Retina (tissue), 1 donor: ENCODE data around the gene ATP1B1.
"Not testable (repeated sequence)": the region's sequence is repeated elsewhere in the genome, so short reads cannot be mapped to it uniquely, and the experiment has no call there.

Experiments
- DNase-seq: peaks from one replicate; pipeline ENCODE4 v3.0.0-alpha.2; 2016

Gene ATP1B1

DNA sequence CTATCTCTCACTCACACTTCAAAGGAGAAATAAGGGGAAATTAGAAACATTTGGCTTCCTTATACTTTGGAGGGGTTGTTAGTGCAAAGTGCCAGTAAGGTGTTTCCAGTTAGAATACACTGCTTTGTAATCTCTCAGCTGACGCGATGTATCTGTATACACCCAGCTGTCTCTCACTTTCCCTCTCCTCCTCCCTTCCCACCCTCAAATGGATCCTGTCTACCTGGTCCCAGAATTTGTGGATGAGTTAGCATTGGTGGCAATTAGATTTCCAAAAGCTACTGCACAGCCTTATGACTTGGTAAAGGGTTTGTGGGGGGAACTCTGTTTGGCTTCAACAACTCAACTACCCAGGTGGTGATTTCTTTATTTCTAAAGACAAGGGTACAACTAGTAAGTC lies 10.5 kb downstream of the ATP1B1 start:
- DNase-seq = no peak

DNA sequence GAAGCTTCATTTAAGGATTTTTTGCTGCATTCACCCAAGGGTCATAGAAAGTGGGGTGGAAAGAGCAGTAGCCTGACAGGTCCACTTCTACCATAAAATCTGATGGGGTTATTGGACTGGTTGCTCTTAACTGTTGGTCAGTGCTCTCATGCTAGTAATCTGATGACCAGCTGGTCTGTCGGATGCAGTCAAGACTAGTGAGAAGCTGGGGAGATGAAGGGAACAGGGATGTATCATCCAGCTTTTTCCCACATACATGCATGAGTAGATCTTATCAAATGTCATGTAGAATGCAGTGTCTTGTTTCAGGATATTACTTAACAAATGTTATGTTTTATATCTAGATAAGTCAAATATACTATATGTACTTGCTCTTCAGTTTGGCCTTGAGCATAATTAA lies 11.1 kb downstream of the ATP1B1 start:
- DNase-seq = no peak

DNA sequence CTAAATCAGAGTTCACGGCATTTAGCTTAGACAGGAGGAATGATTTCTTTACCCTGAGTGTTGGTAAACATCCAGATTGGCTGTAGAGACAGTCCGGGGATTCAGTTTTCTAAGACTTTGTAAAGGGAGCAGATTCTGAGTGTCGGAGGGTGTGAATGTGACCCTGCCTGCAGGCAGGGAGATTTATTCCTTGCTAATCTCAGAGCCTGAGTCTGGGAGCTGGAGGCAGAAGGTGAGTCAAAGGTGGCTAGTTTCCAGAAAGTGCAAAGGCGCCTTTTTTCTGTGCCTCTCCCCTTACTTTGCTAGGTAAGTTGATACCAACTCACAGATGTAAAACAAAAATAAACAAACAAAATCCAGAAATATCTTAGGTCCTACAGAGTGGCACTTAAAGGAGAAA lies 11.7 kb downstream of the ATP1B1 start:
- DNase-seq = no peak

DNA sequence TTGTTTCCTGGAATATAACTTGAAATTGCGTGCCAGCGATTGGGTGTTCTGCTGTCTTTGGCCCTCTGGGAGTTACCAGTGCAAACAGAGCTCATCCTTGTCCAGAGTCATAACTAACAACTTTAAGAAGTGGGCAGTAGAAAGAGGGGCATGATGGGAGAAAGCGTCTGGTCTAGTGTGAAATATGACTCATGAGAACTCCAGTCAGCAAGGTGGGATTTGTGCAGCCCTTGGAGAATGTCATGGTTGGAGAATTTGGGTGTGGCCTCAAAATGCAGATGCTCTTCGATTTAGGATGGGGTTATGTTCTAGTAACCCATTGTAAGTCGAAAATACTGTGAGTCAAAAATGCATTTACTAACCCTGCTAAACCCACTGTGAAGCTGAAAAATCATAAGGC lies 12.9 kb downstream of the ATP1B1 start:
- no peak for DNase-seq

DNA sequence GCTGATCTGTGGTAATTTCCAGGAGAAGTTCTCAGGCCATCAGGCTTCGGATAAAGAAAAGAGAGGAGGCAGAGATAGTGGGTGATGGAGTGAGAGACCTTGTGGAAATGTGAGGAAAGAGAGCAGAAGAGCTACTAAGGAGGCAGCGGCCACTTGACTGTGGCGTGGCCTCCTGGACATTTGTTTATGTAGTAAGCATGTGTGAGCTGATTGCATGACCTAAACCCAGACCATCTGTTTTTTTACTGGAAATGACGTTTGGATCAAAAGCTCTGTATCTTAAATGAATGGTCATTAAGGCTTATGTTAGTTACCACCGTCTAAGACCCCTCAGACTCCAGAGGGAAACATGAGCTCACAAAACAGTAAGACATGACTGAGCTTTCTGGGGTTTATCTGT lies 13.6 kb downstream of the ATP1B1 start:
- no peak for DNase-seq

DNA sequence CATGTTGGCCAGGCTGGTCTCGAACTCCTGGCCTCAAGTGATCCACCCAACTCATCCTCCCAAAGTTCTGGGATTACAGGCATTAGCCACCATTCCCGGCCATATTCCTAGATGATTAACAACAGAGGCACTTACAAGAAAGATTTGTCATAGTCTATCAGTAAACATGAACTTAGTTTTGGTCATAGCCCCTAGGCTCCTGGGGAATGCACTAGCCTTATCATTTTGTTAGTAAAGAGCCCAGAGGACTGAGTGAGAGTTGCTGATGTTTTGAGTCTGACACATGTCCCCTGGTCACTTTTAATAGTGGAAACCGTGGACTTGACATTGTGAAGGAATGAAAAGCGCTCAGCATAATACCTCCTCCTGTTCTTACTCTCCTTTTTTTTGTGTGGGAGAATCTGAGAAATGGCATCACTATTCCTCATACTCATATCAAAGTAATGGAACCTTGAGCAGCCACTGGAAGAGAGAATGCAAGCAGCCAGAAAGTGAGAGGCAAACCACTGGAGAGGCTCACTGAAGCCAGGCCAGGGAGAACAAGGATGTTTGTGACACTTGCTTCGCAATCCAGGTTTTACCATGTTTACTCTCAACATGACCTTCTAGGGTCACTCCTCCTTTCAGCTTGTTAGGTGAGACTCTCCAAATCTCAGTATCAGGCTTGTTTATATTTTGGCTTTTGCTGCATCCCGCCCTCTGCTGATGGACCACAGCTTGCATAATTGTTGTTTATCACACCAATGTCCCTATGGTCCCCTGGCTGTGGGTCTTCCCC lies 14.8 kb downstream of the ATP1B1 start:
- DNase-seq = no peak

DNA sequence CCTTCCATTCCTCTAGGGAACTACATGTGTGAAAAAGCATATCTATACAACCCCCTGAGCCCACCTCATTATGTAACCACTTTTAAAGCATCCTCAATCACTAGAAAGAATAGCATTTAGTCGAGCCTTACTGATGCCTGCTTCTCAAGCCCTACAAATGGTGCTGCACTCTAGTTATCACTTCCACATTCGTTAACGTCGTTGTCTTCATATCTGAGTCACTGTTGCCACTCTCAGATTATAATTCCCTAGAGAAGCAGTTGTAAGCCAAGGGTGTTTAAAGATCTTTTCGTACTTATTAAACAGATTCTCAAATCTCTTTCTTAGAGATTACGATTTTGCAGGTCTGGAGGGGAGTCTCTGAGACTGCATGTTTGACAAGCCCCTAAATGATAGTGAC lies 16.5 kb downstream of the ATP1B1 start:
- no peak for DNase-seq

DNA sequence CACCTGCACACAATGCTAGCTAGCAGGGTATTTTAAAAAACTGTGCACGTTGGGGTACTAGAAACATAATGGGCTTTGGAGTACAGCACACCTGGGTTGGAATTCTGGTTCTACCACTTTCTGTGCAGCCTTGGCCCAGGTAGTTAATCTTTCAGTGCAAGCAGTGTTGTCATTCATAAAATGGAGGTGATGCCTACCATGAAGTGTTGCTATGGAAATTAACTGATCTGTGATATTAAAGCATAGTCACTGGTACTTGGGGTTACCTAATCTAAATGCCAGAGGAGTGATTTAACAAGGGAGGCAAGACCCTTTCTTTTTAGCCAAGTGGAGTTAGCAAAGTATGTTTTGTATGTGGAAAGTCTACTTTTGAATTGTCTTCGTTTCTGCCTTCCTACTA lies 18.0 kb downstream of the ATP1B1 start:
- no peak for DNase-seq

DNA sequence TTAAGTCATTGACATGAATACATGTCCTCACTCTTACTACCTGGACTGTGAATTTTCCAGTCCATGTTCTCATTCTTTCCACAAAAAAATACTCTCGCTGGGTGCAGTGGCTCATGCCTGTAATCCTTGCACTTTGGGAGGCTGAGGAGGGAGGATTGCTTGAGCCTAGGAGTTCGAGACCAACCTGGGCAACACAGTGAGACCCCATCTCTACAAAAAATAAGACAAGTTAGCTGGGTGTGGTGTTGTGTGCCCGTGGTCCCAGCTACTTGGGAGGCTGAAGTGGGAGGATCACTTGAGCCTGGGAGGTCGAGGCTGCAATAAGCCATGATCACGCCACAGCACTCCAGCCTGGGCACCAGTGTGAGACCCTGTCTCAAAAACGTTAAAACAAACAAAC lies 19.1 kb downstream of the ATP1B1 start:
- DNase-seq = not testable (repeated sequence)

DNA sequence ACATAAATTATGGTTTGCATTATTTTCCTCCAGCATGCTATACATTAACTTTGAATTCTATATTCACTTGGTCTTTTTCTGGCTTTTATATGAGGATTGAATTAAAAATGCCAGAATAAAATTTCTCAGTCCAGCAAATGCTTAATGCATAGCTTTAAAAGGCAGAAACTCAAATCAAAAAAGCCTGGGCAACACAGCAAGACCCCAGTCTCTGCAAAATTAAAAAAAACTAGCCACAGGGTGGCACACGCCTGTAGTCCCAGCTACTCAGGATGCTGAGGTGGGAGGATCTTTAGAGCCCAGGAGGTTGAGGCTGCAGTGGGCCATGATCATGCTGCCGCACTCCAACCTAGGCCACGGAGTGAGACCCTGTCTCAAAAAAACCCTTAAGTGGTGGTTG lies 19.8 kb downstream of the ATP1B1 start:
- no peak for DNase-seq

DNA sequence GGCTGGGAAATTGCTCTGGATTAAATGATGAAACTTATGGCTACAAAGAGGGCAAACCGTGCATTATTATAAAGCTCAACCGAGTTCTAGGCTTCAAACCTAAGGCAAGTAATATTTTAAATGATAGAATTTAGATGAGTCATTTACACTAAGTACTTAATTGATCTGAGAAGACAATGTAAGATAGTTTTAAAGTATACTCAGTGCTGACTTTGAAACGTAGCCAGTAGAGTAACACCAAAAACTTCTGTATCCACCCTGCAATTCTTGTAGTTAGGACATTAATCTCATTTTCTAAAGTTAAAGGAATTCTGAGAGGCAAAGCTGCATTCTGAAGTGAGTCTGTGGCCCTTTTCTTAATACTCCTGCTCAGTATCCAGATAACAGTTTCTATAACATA lies 20.8 kb downstream of the ATP1B1 start:
- DNase-seq = no peak

DNA sequence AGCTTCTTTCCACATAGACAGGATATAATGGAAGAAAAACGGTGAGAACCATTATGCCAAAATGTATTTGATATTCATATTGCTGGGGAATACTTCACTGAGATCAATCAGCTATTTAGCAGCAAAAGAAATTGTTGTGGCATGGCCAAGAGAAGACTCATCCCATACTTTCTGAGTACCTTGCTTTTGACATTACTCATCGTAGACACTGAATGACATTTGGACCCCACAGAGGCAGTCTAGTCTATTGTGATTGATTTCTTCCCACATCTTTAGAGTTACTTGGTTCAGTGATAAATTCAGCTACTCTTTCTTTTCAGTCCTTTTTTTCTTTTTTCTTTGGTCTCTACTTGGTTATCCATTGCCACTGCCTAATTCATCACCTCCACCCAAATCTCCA lies 22.1 kb downstream of the ATP1B1 start:
- DNase-seq = no peak

DNA sequence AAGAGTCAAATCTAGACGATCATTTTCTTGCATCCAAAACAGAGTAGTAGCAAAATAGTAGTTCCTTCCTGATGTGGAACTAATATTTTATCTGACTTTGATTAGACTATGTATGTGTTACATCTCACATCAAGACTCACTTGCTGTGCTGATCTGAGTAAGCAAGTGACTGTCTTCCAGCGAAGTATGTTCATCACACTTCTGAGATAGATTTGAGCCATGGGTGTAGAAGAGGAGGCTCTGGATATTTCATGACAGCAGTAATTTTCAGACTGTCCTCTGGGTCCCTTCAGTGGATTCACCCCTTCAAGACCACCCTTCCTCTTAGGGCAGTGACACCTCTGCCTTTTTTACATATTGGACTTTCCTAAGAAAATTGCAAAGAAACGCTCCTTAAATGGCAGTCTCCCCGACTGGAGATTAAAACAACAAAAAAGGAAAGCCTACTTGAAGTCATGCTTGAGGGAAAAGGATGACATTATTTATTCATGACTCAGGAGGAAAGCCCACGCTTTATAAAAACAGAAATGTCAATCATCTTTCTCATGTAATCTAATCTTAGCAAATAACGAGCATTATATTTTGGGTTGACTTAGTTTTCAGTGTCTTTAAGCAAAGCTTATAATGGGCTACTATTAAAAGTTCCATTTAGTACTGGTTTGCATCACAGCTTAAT lies 22.8 kb downstream of the ATP1B1 start:
- no peak for DNase-seq

DNA sequence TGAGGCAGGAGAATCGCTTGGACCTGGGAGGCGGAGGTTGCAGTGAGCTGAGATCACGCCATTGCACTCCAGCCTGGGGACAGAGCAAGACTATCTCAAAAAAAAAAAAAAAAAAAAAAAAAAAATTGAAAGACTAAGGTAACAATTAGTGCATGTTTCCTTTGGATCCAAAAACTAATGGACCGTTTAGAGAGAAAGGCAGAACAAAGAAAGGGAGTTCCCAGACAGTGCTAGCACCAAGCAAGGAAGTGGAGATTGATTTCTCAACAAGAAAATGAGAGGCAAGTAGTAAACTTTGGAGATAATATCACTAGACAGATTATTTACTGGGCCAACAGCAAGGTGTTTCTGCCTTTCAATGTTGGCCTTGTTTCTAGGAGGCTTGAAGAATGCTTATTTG lies 24.2 kb downstream of the ATP1B1 start:
- no peak for DNase-seq

DNA sequence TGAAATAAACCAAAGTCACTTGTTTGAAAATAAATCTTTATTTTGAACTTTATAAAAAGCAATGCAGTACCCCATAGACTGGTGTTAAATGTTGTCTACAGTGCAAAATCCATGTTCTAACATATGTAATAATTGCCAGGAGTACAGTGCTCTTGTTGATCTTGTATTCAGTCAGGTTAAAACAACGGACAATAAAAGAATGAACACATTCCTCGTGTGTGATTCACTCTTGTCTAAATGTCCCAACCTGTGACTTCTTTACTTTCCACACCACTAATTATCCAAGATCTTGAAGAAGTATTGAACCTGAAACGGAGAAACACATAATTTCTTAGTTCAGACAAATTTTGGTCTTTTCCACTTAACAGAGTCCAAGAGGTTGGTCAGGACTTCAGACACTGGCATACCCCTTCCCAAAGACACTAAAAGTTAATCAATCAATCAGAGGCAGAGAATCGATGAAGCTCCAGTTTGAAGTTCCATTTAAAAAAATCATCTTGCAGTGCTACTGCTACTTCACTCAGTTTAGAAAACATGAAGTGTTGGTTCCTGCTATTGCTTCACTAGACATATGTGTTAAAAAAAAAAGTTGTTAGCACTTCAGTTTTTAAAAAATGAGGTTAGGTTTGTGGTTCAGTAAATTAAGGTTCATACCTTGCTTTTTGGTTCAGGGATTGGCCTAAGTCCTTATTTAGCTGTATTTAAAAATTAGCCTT lies 26.2 kb downstream of the ATP1B1 start:
- DNase-seq = no peak

DNA sequence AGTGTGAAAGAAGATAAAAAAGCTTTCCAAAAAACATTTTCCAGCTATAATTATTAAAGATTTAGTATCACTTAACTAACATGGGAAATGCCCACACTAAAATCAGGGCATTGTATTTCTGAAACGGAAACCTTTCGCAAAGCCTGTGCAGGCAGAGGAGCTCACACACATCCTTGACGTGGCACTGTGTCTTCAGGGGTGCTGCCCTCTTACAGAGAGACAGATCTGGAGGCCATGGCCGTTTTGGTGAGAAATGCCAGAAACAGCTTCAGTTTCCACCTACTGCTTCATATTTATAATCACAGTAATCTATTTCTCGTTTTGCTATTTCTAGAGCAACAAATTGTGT lies 26.7 kb downstream of the ATP1B1 start:
- DNase-seq = no peak

DNA sequence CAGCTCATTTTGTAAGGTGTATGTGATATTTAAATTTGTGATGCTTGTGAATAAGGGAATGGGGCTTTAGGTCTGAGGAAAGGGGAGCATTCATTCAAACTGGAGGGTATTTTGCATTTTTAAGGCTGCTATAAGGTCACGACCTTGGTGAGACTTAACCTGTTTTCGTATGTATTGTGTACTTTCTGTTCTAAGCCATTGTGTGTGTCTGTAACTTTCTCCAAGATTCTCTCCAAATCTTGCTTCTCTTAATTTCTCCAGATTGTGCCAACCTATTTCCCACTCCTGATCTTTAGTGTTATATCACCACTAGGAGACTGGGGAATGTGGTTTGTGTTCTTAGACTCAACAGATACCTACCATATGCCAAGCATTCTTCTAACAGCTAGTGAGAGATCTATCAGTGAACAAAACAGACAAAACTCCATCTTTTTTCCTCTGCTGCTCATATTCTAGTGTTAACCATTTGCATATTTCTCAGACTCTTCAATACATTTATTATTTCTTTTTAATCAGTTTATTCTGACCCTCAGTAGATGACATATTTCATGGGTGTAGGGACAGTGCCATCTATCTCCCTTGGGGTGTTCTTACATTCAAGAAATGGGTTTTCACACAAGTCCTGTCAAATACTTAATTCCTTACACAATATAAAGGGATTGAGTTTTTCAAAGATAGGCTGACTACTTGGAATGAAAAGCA lies 27.5 kb downstream of the ATP1B1 start:
- DNase-seq = no peak

DNA sequence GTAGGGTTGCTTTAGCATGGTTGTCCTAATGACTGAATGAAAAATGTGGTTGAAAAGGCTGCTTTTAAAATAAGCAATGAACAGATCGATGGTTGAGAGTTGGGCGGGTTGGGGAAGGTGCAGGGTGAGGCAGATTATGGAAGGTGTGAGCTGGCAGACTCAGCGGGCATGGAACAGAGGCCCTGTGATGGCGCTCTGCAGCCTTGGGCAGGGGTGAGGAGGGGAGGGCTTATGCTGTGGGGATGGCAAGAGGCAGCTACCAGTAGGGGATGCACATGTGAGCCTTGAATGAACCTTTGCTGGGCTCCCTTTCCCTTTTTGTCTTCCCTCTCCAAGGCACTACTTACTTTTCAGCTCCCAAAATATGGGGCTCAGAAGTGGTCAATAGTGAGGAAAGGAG lies 30.9 kb downstream of the ATP1B1 start:
- no peak for DNase-seq

DNA sequence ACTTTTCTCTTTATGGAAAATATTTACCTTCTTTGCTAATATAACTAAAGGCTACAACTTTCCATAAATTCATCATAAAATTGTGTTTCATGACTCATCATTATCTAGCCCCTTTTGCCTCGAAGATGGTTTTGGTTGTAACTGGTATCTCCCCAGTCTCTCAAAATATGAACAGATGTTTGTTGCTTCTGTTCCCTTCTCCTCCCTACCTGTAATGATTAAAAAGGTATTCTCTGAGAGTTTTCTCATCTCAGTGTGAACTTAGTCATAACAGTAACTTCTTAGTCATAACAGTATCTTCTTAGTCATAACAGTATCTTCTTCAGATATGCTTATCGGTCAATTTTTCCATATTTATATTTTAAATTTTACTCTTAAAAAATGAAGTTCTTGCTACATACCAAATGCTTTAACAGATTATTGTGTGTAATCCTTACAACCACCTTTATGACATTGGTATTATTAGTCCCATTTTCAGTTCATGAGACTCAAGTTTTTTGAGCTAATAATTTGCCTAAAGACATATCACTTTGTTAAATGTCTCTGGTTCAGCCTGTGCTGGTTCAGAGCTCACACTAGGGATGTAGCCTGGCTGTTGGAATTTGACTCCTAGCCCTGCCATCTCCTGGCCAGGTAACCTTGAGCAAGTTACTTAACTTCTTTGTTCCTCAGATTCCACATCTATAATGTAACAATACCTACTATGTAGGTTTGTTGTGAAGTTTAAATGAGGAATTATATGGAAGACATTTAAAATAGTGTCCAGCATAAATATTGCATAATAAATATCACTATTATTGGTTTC lies 32.6 kb downstream of the ATP1B1 start:
- DNase-seq = no peak

DNA sequence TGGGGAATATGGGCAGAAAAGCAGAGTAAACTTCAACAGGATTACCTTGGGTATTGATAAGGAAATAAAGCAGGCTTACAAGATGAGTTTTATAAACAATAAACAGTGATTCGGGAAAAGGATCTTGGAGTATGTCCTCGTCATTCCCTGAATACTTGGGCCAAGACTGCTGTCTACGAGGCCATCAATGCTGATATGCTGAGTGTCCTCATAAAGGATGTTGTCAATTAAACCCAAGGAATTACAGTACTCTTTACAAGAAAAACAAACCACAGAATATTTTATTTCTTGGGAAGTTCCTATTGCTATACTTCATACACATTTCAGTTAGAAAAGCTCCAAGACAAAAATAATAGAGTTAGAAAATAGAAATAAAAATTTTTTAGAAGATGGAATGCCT lies 34.9 kb downstream of the ATP1B1 start:
- no peak for DNase-seq

DNA sequence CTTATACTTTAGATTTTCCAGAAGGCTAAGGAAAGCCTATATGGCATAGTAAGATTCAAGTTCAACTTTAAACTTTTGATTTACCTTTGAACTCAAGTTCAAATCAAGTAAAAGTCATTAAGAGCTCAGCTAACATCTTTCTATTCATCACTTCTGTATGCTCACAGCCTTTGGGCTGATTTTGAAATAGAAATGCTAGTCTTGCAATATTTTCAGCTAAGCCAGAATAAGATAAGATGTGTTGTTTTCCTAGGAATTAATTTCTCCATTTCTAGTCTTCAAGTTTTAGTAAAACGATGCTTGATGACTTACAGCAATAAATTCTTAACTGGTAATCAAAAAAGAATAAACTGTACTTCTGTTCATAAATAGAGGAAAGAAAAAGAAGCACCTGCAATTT lies 35.6 kb downstream of the ATP1B1 start:
- no peak for DNase-seq

DNA sequence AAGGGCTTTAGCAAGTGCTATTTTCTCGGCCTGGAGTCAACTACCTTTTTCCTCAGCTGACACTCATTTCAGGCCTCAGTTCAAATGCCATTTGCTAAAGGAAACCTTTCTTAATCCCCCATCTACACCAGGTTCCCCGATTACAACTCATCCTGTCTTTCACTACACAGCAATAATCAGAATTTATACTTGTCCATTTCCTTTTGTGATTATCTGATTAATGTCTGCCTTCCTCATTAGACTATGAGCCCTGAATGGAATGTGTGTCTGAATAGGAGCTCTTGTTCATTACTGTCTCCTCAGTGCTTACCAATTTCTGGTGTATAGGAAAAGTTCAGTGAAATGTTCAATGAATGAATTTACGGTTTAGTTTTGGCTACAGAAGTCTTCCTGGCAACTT lies 36.9 kb downstream of the ATP1B1 start:
- DNase-seq = no peak

DNA sequence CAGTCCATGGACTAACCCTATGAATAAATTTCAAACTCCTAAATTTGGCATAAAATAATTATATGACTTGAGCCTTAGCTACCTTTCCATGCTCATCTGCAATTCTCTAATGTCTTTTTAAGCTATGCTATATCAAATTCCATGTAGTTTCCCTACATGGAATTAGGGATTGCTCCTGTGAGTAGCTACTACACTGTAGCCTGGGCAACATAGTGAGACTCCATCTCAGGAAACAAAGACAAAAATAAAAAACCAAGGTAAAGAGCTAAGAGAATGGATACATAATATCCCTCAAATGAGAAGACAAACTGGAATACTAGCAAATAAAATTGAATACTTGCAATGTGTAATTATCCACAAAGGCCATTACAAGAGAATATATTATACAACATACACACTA lies 37.5 kb downstream of the ATP1B1 start:
- no peak for DNase-seq
